OCI-LY3 (cell line): ENCODE results near the gene KRT80.

ENCODE experiments used
- H2AFZ ChIP-seq: fragments of 200-600, 300-600 bp; shearing (Covaris generic); 2 replicates; pipeline ENCODE4 v1.6.0; 2014; ENCODE audit warnings: antibody characterized with exemption, low read depth, low read length
- H3K27ac ChIP-seq: fragments of 200-600, 300-600 bp; sonication (generic); 2 replicates; pipeline ENCODE4 v1.5.1; 2014; ENCODE audit warnings: mild to moderate bottlenecking, low read length, moderate library complexity, mixed read lengths
- H3K27me3 ChIP-seq: fragments of 200-600, 300-600 bp; sonication (generic); 2 replicates; pipeline ENCODE4 v1.6.1; 2014; ENCODE audit warnings: low read depth, low read length, mixed read lengths
- H3K36me3 ChIP-seq: fragments of 200-600, 300-600 bp; sonication (generic); replicated peaks from 2 replicates; pipeline ENCODE3; 2014; ENCODE audit warnings: low read depth, low read length, mixed read lengths
- H3K4me1 ChIP-seq: fragments of 300-600, 200-600 bp; sonication (generic); 2 replicates; pipeline ENCODE4 v1.6.1; 2014; ENCODE audit warnings: low read length, mixed read lengths
- H3K4me2 ChIP-seq: fragments of 200-600, 300-600 bp; sonication (generic); 2 replicates; pipeline ENCODE4 v1.6.1; 2014; ENCODE audit warnings: low read length, mixed read lengths
- H3K4me3 ChIP-seq: fragments of 300-600, 200-600 bp; sonication (generic); 2 replicates; pipeline ENCODE4 v1.5.1; 2014; ENCODE audit warnings: antibody characterized with exemption, mild to moderate bottlenecking, low read length, moderate library complexity
- H3K79me2 ChIP-seq: fragments of 300-600, 200-600 bp; shearing (Covaris generic); 2 replicates; pipeline ENCODE4 v1.6.1; 2014; ENCODE audit warnings: mild to moderate bottlenecking, low read length, mixed read lengths
- H3K9ac ChIP-seq: fragments of 300-600, 200-600 bp; shearing (Covaris generic); 2 replicates; pipeline ENCODE4 v1.6.0; 2014; ENCODE audit warnings: mild to moderate bottlenecking, low read length, moderate library complexity
- H3K9me3 ChIP-seq: fragments of 200-600, 300-600 bp; shearing (Covaris generic); 2 replicates; pipeline ENCODE4 v1.6.1; 2014; ENCODE audit warnings: low read length, mixed read lengths; ENCODE audit not compliant: insufficient read depth
- H4K20me1 ChIP-seq: fragments of 200-600, 300-600 bp; sonication (generic); 2 replicates; pipeline ENCODE4 v1.6.1; 2016; ENCODE audit warnings: low read length, mixed read lengths; ENCODE audit not compliant: insufficient read depth
- CTCF ChIP-seq: fragments of 200-600, 300-600 bp; sonication (generic); IDR thresholded peaks from 2 replicates; pipeline ENCODE4 v1.5.1; 2014; ENCODE audit warnings: antibody characterized with exemption, low read length, low read depth
- EZH2phosphoT487 ChIP-seq: fragments of 200-600 bp; shearing (Covaris generic); IDR thresholded peaks from 2 replicates; pipeline ENCODE4 v1.6.1; 2018; ENCODE audit warnings: antibody characterized with exemption, mixed run types, low read depth

The KRT80 gene

GRCh38 chr12:52221070-52221781, 29.4 kb upstream of the KRT80 start:
- Histone ChIP-seq H3K36me3 (no peaks in the 10 kb centered on the region), H2AFZ (no peak overlapping the region), H3K79me2 (no peaks in the 10 kb centered on the region), H3K9ac (no peak overlapping the region), H3K4me1 (peaks cover 12% of the 10 kb centered on the region), H4K20me1 (no peaks in the 10 kb centered on the region), H3K27ac (no peak overlapping the region), H3K9me3 (no peaks in the 10 kb centered on the region), H3K27me3 (peaks cover 35% of the 10 kb centered on the region), H3K4me3 (no peak overlapping the region), H3K4me2 (no peak overlapping the region)
- TF ChIP-seq EZH2phosphoT487, result no peak
- no peak for TF ChIP-seq CTCF

GRCh38 chr12:52220477-52220876, 28.7 kb upstream of the KRT80 start:
- Histone ChIP-seq H3K4me1 (peaks cover 12% of the 10 kb centered on the region), H3K4me2 (no peak overlapping the region), H3K9me3 (no peaks in the 10 kb centered on the region), H3K27ac (no peak overlapping the region), H3K79me2 (no peaks in the 10 kb centered on the region), H3K27me3 (peaks cover 35% of the 10 kb centered on the region), H3K4me3 (no peak overlapping the region), H4K20me1 (no peaks in the 10 kb centered on the region), H3K9ac (no peak overlapping the region), H2AFZ (no peak overlapping the region), H3K36me3 (no peaks in the 10 kb centered on the region)
- TF ChIP-seq EZH2phosphoT487 (no peak), CTCF (no peak)

- Histone ChIP-seq H2AFZ (no peak overlapping the region), H3K9ac (no peak overlapping the region), H3K27me3 (peaks cover 18% of the 10 kb centered on the region; the same call in 1 of the 2 replicates), H3K79me2 (no peaks in the 10 kb centered on the region), H3K4me3 (no peak overlapping the region), H3K4me2 (no peak overlapping the region), H3K27ac (no peak overlapping the region), H3K36me3 (no peaks in the 10 kb centered on the region), H3K9me3 (no peaks in the 10 kb centered on the region), H3K4me1 (peaks cover 12% of the 10 kb centered on the region), H4K20me1 (no peaks in the 10 kb centered on the region)
- TF ChIP-seq CTCF, result no peak
- TF ChIP-seq EZH2phosphoT487, result no peak
Observed at GRCh38 chr12:52218001-52218400, 26.2 kb upstream of the KRT80 start.

- Histone ChIP-seq H3K79me2 (no peaks in the 10 kb centered on the region), H2AFZ (no peak overlapping the region), H3K36me3 (no peaks in the 10 kb centered on the region), H3K9ac (no peak overlapping the region), H3K9me3 (no peaks in the 10 kb centered on the region), H3K27me3 (peaks cover 24% of the 10 kb centered on the region), H4K20me1 (no peaks in the 10 kb centered on the region), H3K4me1 (peaks cover 8% of the 10 kb centered on the region), H3K4me3 (no peak overlapping the region), H3K4me2 (no peak overlapping the region), H3K27ac (no peak overlapping the region)
- TF ChIP-seq CTCF (no peak), EZH2phosphoT487 (no peak)
Observed at GRCh38 chr12:52217223-52217622, 25.4 kb upstream of the KRT80 start.
